ENCODE data around the gene BCL3. TPM values are rescaled to one million over a fixed set of nuclear protein-coding genes. Genes with fewer than 3 reads are reported as not detected.
"Not testable (repeated sequence)": the region's sequence is repeated elsewhere in the genome, so short reads cannot be mapped to it uniquely, and the experiment has no call there.

Gene BCL3
- 100 to 1,000 TPM in 1 of 2 donors, 10 to 100 TPM in 1; 81.5 to 103 TPM for total RNA-seq
- long read RNA-seq, partial matches to known transcripts, result 0 of 6 reads
- long read RNA-seq, other reads (novel, unspliced or antisense), result 2 of 6 reads

GRCh38 chr19:44748426-44749254, at the start of gene BCL3:
Gene BCL3, plus strand, starts transcription at chr19:44748708. Its CDS starts 83 bp downstream, at chr19:44748791.
- ATAC-seq (peak; percentile 50), DNase-seq (peak; percentile 85 to 87)
- intact Hi-C loops (cut with DNase I, micrococcal nuclease), result no loop called here

DNA sequence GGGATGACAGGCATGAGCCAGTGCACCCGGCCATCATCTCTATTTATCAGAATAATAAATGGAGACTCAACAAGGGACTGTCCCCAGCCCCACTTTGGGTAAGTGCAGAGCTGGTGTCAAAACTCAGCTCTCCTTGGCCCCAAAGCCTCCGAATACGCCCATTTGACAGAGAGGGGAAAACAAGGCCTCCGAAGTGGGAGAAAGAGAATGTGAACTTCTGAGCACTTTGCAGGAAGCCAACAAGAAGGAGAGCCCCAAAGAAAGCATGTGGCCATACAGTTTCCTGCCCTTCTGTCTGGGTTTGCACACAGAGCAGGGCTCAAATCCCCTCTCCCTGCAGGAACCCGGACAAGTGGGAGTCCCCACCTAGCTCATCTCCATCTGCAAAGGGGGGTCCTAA, 48.0 kb upstream of the BCL3 start:
- DNase-seq (no peak), ATAC-seq (no peak)
- intact Hi-C loops (cut with DNase I, micrococcal nuclease), result no loop called here

GRCh38 chr19:44701228-44701627, 47.3 kb upstream of the BCL3 start:
- DNase-seq (no peak), ATAC-seq (no peak)
- intact Hi-C loops (cut with DNase I, micrococcal nuclease), result no loop called here

DNA sequence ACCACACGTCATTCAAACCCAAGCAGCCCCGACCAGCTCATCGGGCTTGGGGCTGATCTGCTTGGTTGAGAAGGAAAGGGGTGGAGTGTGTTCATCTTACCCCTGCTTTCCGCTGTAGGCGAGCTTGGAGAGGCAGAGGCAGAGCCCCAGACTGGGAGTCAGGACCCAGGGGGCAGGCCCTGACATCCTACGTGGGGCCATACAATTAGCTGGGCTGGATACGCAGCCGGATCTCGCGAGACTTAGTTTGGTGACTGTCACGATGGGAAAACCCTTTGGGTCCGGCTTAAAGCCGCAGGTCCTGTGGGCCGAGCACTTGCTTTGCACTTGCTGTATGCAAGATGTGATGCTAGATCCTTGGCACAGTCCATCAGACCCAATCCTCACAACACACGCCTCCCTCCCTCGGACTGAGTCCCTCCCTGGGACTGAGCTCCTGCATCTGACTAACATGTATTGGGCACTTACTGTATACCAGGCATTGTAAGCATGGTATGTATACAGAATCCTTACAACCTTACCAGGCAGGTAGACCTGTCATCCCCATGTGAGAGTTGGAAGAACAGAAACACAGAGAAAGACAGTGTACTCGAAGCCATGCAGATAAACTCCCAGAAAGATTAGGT, 45.8 kb upstream of the BCL3 start:
- intact Hi-C loops (cut with DNase I, micrococcal nuclease), result no loop called here
- ATAC-seq (no peak), DNase-seq (no peak)

DNA sequence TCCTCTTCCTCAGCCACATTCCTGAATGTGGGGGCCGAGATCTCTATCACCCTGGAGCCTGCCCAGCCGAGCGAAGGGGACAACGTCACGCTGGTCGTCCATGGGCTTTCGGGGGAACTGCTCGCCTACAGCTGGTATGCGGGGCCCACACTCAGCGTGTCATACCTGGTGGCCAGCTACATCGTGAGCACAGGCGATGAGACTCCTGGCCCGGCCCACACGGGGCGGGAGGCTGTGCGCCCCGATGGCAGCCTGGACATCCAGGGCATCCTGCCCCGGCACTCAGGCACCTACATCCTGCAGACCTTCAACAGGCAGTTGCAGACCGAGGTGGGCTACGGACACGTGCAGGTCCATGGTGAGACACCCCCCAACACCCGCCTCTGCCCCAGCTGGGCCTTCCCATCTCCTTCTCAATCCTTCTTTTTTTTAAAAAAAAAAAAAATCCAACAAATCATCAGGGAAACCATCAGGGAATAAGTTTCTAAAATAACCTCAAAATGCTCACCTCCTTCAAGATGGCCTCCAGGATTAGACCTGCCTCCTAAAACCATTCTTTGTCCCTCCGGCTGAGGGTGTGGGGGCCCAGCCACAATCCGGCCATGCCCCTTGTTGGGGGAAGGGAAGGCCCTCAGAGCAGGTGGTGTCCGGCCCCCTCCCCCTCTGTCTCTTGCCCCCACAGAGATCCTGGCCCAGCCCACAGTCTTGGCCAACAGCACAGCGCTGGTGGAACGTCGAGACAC, 45.0 kb upstream of the BCL3 start:
- intact Hi-C loops (cut with DNase I, micrococcal nuclease), result no loop called here
- DNase-seq, result no peak
- ATAC-seq, result no peak

- intact Hi-C loops (cut with DNase I, micrococcal nuclease), result no loop called here
- DNase-seq, result no peak
- no peak for ATAC-seq
These were observed 43.5 kb upstream of the BCL3 start for GRCh38 chr19:44704982-44705381.

GRCh38 chr19:44705502-44706010, 43.0 kb upstream of the BCL3 start:
- intact Hi-C loops (cut with DNase I, micrococcal nuclease), result no loop called here
- ATAC-seq (no peak), DNase-seq (no peak)

GRCh38 chr19:44706506-44707236, 41.8 kb upstream of the BCL3 start:
- DNase-seq, result no peak
- intact Hi-C loops (cut with DNase I, micrococcal nuclease), result no loop called here
- no peak for ATAC-seq

GRCh38 chr19:44707794-44708193, 40.7 kb upstream of the BCL3 start:
- no peak for ATAC-seq
- no peak for DNase-seq
- intact Hi-C loops (cut with DNase I, micrococcal nuclease), result no loop called here

DNA sequence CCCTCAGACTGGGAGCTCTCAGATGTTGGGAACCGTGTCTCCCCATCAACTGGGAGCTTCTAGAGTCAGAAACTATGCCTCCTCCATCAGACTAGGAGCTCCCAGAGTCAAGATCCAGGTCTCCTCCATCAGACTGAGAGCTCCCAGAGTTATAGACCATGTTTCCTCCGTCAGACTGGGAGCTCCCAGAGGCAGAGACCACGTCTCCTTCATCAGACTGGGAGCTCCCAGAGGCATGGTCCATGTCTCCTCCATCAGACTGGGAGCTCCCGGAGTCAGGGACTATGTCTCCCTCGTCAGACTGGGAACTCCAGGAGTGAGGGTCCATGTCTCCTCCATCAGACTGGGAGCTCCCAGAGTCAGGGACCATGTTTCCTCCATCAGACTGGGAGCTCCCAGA, 39.6 kb upstream of the BCL3 start:
- no peak for ATAC-seq
- intact Hi-C loops (cut with DNase I, micrococcal nuclease), result no loop called here
- DNase-seq, result no peak

DNA sequence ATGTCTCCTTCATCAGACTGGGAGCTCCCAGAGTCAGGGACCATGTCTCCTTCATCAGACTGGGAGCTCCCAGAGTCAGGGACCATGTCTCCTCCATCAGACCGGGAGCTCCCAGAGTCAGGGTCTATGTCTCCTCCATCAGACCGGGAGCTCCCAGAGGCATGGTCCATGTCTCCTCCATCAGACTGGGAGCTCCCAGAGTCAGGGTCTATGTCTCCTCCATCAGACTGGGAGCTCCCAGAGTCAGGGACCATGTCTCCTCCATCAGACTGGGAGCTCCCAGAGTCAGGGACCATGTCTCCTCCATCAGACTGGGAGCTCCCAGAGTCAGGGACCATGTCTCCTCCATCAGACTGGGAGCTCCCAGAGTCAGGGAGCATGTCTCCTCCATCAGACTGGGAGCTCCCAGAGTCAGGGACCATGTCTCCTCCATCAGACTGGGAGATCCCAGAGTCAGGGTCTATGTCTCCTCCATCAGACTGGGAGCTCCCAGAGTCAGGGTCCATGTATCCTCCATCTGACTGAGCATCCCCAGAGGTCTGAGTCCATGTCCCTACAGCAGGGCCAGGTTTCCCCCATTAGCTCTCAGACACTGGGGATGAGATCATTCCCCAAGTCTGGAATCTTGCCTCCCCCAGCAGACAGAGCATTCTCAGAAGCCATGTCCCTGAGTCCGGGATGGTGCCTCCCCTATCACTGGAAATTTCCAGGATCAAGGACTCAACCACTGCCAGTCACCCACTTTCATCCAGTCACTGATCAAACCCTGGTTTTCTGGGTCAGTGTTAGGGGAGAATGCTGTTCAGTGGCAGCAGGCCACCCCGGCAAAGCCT, 38.9 kb upstream of the BCL3 start:
- not testable (repeated sequence) for DNase-seq, ATAC-seq
- intact Hi-C loops (cut with DNase I, micrococcal nuclease), result loop anchor here in 1 of 2 donors (10.0 kb wide), 1 partner anchor 135 kb away; the partner anchor contains the start of gene NECTIN2

GRCh38 chr19:44710483-44710882, 38.0 kb upstream of the BCL3 start:
- ATAC-seq (peak; percentile 21), DNase-seq (no peak)
- intact Hi-C loops (cut with DNase I, micrococcal nuclease), result loop anchor here in 1 of 2 donors (10.0 kb wide), 1 partner anchor 134 kb away; the partner anchor contains the start of gene NECTIN2

DNA sequence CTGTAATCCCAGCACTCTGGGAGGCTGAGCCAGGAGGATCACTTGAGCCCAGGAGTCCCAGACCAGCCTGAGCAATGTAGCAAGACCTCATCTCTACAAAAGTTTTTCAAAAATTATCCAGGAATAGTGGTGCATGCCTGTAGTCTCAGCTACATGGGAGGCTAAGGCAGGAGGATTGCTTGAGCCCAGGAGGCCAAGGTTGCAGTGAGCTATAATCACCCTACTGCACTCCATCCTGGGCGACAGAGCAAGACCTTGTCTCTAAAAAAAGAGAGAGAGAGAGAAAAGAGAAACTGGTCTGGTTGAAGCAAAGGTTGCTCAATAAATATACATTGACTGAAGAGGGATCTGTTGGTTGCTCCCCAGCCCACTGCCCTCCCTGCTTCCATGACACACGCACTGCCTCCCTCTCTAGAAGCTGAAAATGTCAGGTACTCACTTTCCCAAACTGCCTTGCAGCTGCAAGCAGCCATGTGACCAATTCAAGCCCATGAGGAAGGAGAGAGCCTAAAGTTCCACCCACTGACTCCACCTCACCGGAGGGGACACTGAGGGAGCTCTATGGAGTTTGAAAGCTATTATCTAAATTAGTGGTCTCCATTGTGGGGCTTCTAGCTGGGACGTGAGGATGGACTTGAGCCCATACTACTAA, 35.5 kb upstream of the BCL3 start:
- intact Hi-C loops (cut with DNase I, micrococcal nuclease), result loop anchor here in 1 of 2 donors (10.0 kb wide), 1 partner anchor 132 kb away; the partner anchor contains the start of gene NECTIN2
- ATAC-seq, result peak; percentile 54
- no peak for DNase-seq

GRCh38 chr19:44714597-44715169, 33.8 kb upstream of the BCL3 start:
- ATAC-seq (no peak), DNase-seq (no peak)
- intact Hi-C loops (cut with DNase I, micrococcal nuclease), result loop anchor here in 1 of 2 donors (10.0 kb wide), 1 partner anchor 130 kb away; the partner anchor contains the start of gene NECTIN2

DNA sequence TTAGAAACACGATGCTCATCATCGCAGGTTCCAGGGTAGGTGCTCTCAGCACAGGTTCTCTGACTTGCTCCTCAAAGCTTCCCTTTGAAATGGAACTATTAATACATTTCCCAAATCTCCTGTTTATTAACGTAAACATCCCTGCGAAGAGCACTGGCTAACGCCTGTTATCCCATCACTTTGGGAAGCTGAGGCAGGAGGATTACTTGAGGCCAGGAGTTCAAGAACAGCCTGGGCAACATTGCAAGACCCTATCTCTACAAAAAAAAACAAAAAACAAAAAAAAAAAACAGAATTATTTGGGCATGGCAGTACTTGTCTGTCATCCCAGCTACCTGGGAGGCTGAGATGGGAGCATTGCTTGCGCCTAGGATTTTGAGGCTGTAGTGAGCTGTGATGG, 30.9 kb upstream of the BCL3 start:
- DNase-seq, result no peak
- intact Hi-C loops (cut with DNase I, micrococcal nuclease), result loop anchor here in 1 of 2 donors (10.0 kb wide), 1 partner anchor 127 kb away; the partner anchor contains the start of gene NECTIN2
- no peak for ATAC-seq

GRCh38 chr19:44718441-44719261, 29.9 kb upstream of the BCL3 start:
- peak; percentile 86 for ATAC-seq
- intact Hi-C loops (cut with DNase I, micrococcal nuclease), result loop anchor here in 1 of 2 donors (10.0 kb wide), 1 partner anchor 126 kb away; the partner anchor contains the start of gene NECTIN2
- DNase-seq, result peak; percentile 83 to 84
